ENCODE results near the gene CRYGD. TPM values are rescaled to one million over a fixed set of nuclear protein-coding genes. Genes with fewer than 3 reads are reported as not detected.

Gene CRYGD
- total and polyA plus RNA-seq, 2 donors (not counting 1 experiment from before 2014, with no cell fraction given), result not detected

- no peak for TF ChIP-seq CTCF (conservative IDR thresholded peaks at IDR 0.05 in 1 of 2, IDR thresholded peaks at IDR 0.05 in 1 of 2; ENCODE audit: low read depth in 1 of 2, low read length in 2 of 2)
- TF ChIP-seq EZH2 (IDR thresholded peaks at IDR 0.05; ENCODE audit: low read length, missing control alignments), result no peak
- H3K27ac ChIP-seq (ENCODE audit: insufficient read depth, low read length), result no peak overlapping the region
- H3K4me1 ChIP-seq (ENCODE audit: control insufficient read depth, extremely low read depth, insufficient read depth, low read length), result no peaks in the 10 kb centered on the region
- H2AFZ ChIP-seq (ENCODE audit: low read length), result no peak overlapping the region
- no peaks in the 10 kb centered on the region for H4K20me1 ChIP-seq (ENCODE audit: control insufficient read depth, extremely low read depth, insufficient read depth, low read length)
- no peak for DNase-seq (ENCODE audit: low read depth in 2 of 2)
- no peaks in the 10 kb centered on the region for H3K9me3 ChIP-seq (ENCODE audit: control insufficient read depth, insufficient read depth, low read depth, low read length)
- no peaks in the 10 kb centered on the region for H3K27me3 ChIP-seq (ENCODE audit: control insufficient read depth, insufficient read depth, low read length)
- H3K4me3 ChIP-seq (replicated peaks in 1 of 4; ENCODE audit: control extremely low read depth in 1 of 4, insufficient read depth in 1 of 4, low read depth in 3 of 4, low read length in 4 of 4), result no peak overlapping the region
- H3K79me2 ChIP-seq (ENCODE audit: control insufficient read depth, insufficient read depth, low read length), result no peaks in the 10 kb centered on the region
- H3K9ac ChIP-seq (ENCODE audit: insufficient read depth, low read length), result no peak overlapping the region
- H3K4me2 ChIP-seq (ENCODE audit: extremely low read depth, insufficient read depth, low read length), result no peak overlapping the region
- no peaks in the 10 kb centered on the region for H3K36me3 ChIP-seq (ENCODE audit: control insufficient read depth, insufficient read depth, low read length)
These were observed 2.8 kb upstream of the CRYGD start for GRCh38 chr2:208127090-208127489.

GRCh38 chr2:208125251-208125650, 927 bp upstream of the CRYGD start:
- DNase-seq (ENCODE audit: low read depth in 2 of 2), result no peak
- no peaks in the 10 kb centered on the region for H3K9me3 ChIP-seq (ENCODE audit: control insufficient read depth, insufficient read depth, low read depth, low read length)
- H3K9ac ChIP-seq (ENCODE audit: insufficient read depth, low read length), result no peak overlapping the region
- no peaks in the 10 kb centered on the region for H3K79me2 ChIP-seq (ENCODE audit: control insufficient read depth, insufficient read depth, low read length)
- no peaks in the 10 kb centered on the region for H3K4me1 ChIP-seq (ENCODE audit: control insufficient read depth, extremely low read depth, insufficient read depth, low read length)
- H3K27ac ChIP-seq (ENCODE audit: insufficient read depth, low read length), result no peak overlapping the region
- no peaks in the 10 kb centered on the region for H3K27me3 ChIP-seq (ENCODE audit: control insufficient read depth, insufficient read depth, low read length)
- H3K4me2 ChIP-seq (ENCODE audit: extremely low read depth, insufficient read depth, low read length), result no peak overlapping the region
- H4K20me1 ChIP-seq (ENCODE audit: control insufficient read depth, extremely low read depth, insufficient read depth, low read length), result no peaks in the 10 kb centered on the region
- no peak overlapping the region for H2AFZ ChIP-seq (ENCODE audit: low read length)
- no peak overlapping the region for H3K4me3 ChIP-seq (replicated peaks in 1 of 4; ENCODE audit: control extremely low read depth in 1 of 4, insufficient read depth in 1 of 4, low read depth in 3 of 4, low read length in 4 of 4)
- no peak for TF ChIP-seq CTCF (conservative IDR thresholded peaks at IDR 0.05 in 1 of 2, IDR thresholded peaks at IDR 0.05 in 1 of 2; ENCODE audit: low read depth in 1 of 2, low read length in 2 of 2)
- no peak for TF ChIP-seq EZH2 (IDR thresholded peaks at IDR 0.05; ENCODE audit: low read length, missing control alignments)
- no peaks in the 10 kb centered on the region for H3K36me3 ChIP-seq (ENCODE audit: control insufficient read depth, insufficient read depth, low read length)

GRCh38 chr2:208122248-208122647, 2.1 kb downstream of the CRYGD start:
- no peak overlapping the region for H3K27ac ChIP-seq (ENCODE audit: insufficient read depth, low read length)
- H3K9me3 ChIP-seq (ENCODE audit: control insufficient read depth, insufficient read depth, low read depth, low read length), result no peaks in the 10 kb centered on the region
- no peak overlapping the region for H3K4me3 ChIP-seq (replicated peaks in 1 of 4; ENCODE audit: control extremely low read depth in 1 of 4, insufficient read depth in 1 of 4, low read depth in 3 of 4, low read length in 4 of 4)
- no peak overlapping the region for H2AFZ ChIP-seq (ENCODE audit: low read length)
- no peaks in the 10 kb centered on the region for H3K27me3 ChIP-seq (ENCODE audit: control insufficient read depth, insufficient read depth, low read length)
- no peak overlapping the region for H3K9ac ChIP-seq (ENCODE audit: insufficient read depth, low read length)
- H4K20me1 ChIP-seq (ENCODE audit: control insufficient read depth, extremely low read depth, insufficient read depth, low read length), result no peaks in the 10 kb centered on the region
- DNase-seq (ENCODE audit: low read depth in 2 of 2), result no peak
- TF ChIP-seq CTCF (conservative IDR thresholded peaks at IDR 0.05 in 1 of 2, IDR thresholded peaks at IDR 0.05 in 1 of 2; ENCODE audit: low read depth in 1 of 2, low read length in 2 of 2), result no peak
- TF ChIP-seq EZH2 (IDR thresholded peaks at IDR 0.05; ENCODE audit: low read length, missing control alignments), result no peak
- H3K36me3 ChIP-seq (ENCODE audit: control insufficient read depth, insufficient read depth, low read length), result no peaks in the 10 kb centered on the region
- H3K79me2 ChIP-seq (ENCODE audit: control insufficient read depth, insufficient read depth, low read length), result no peaks in the 10 kb centered on the region
- H3K4me2 ChIP-seq (ENCODE audit: extremely low read depth, insufficient read depth, low read length), result no peak overlapping the region
- H3K4me1 ChIP-seq (ENCODE audit: control insufficient read depth, extremely low read depth, insufficient read depth, low read length), result no peaks in the 10 kb centered on the region

All from fibroblast of lung (primary cell).